ENCODE measurements around the gene MORN1.

The MORN1 gene

GRCh38 chr1:2384941-2385481, 6.3 kb downstream of the MORN1 start:
- H3K27me3 ChIP-seq (ENCODE audit: low read length) = no peaks in the 10 kb centered on the region
- H3K9me2 ChIP-seq (replicated peaks; ENCODE audit: insufficient read depth, low read length) = no peaks in the 10 kb centered on the region
- no peaks in the 10 kb centered on the region for H3K9me3 ChIP-seq (ENCODE audit: insufficient read depth, low read length)
- no peak overlapping the region for H2AFZ ChIP-seq (ENCODE audit: low read depth, low read length, severe bottlenecking)
- H4K20me1 ChIP-seq (ENCODE audit: low read depth, low read length) = no peaks in the 10 kb centered on the region
- H3F3A ChIP-seq (ENCODE audit: insufficient read depth) = peaks cover 15% of the 10 kb centered on the region
- H3K4me3 ChIP-seq (ENCODE audit: insufficient read depth, low read length, poor library complexity, severe bottlenecking) = no peak overlapping the region
- H3K4me2 ChIP-seq (ENCODE audit: low read depth, low read length, poor library complexity, severe bottlenecking) = no peak overlapping the region
- H3K9ac ChIP-seq (ENCODE audit: low read length) = no peak overlapping the region
- no peak overlapping the region for H3K27ac ChIP-seq (ENCODE audit: low read depth, low read length)
- TF ChIP-seq CTCF (IDR thresholded peaks at IDR 0.05; ENCODE audit: insufficient read depth, low read length, poor library complexity, severe bottlenecking) (no peak), EZH2phosphoT487 (conservative IDR thresholded peaks at IDR 0.05; ENCODE audit: low read length) (no peak)
- no peaks in the 10 kb centered on the region for H3K36me3 ChIP-seq (ENCODE audit: low read length)
- H3K79me2 ChIP-seq (ENCODE audit: insufficient read depth, low read length) = no peaks in the 10 kb centered on the region

GRCh38 chr1:2384130-2384860, 7.1 kb downstream of the MORN1 start:
- Histone ChIP-seq H3K9me3 (ENCODE audit: insufficient read depth, low read length) (no peaks in the 10 kb centered on the region), H3K36me3 (ENCODE audit: low read length) (no peaks in the 10 kb centered on the region), H3K27me3 (ENCODE audit: low read length) (no peaks in the 10 kb centered on the region), H3K4me3 (ENCODE audit: insufficient read depth, low read length, poor library complexity, severe bottlenecking) (no peak overlapping the region), H3K9me2 (replicated peaks; ENCODE audit: insufficient read depth, low read length) (no peaks in the 10 kb centered on the region), H3F3A (ENCODE audit: insufficient read depth) (peaks cover 11% of the 10 kb centered on the region), H3K79me2 (ENCODE audit: insufficient read depth, low read length) (no peaks in the 10 kb centered on the region), H3K9ac (ENCODE audit: low read length) (no peak overlapping the region), H2AFZ (ENCODE audit: low read depth, low read length, severe bottlenecking) (no peak overlapping the region), H3K4me2 (ENCODE audit: low read depth, low read length, poor library complexity, severe bottlenecking) (no peak overlapping the region), H4K20me1 (ENCODE audit: low read depth, low read length) (no peaks in the 10 kb centered on the region), H3K27ac (ENCODE audit: low read depth, low read length) (no peak overlapping the region)
- TF ChIP-seq EZH2phosphoT487 (conservative IDR thresholded peaks at IDR 0.05; ENCODE audit: low read length) (no peak), CTCF (IDR thresholded peaks at IDR 0.05; ENCODE audit: insufficient read depth, low read length, poor library complexity, severe bottlenecking) (no peak)

- Histone ChIP-seq H3F3A (ENCODE audit: insufficient read depth) (peaks cover 6% of the 10 kb centered on the region), H3K4me3 (ENCODE audit: insufficient read depth, low read length, poor library complexity, severe bottlenecking) (no peak overlapping the region), H4K20me1 (ENCODE audit: low read depth, low read length) (no peaks in the 10 kb centered on the region), H3K9me2 (replicated peaks; ENCODE audit: insufficient read depth, low read length) (no peaks in the 10 kb centered on the region), H3K36me3 (ENCODE audit: low read length) (no peaks in the 10 kb centered on the region), H3K27me3 (ENCODE audit: low read length) (no peaks in the 10 kb centered on the region), H3K79me2 (ENCODE audit: insufficient read depth, low read length) (no peaks in the 10 kb centered on the region), H3K9ac (ENCODE audit: low read length) (no peak overlapping the region), H3K9me3 (ENCODE audit: insufficient read depth, low read length) (no peaks in the 10 kb centered on the region), H2AFZ (ENCODE audit: low read depth, low read length, severe bottlenecking) (no peak overlapping the region), H3K4me2 (ENCODE audit: low read depth, low read length, poor library complexity, severe bottlenecking) (no peak overlapping the region), H3K27ac (ENCODE audit: low read depth, low read length) (no peak overlapping the region)
- TF ChIP-seq EZH2phosphoT487 (conservative IDR thresholded peaks at IDR 0.05; ENCODE audit: low read length) (no peak), CTCF (IDR thresholded peaks at IDR 0.05; ENCODE audit: insufficient read depth, low read length, poor library complexity, severe bottlenecking) (no peak)
Measured at GRCh38 chr1:2383576-2383975, 7.8 kb downstream of the MORN1 start.
